HG02870 (cell line): Measurements from ENCODE around the gene LVRN.
"Not testable (repeated sequence)": the region's sequence is repeated elsewhere in the genome, so short reads cannot be mapped to it uniquely, and the experiment has no call there.

ENCODE experiments used
- ATAC-seq: cut with Tn5 transposase; IDR thresholded peaks from one replicate; pipeline ENCODE4 v1.9.1; 2021; ENCODE audit warnings: mild to moderate bottlenecking, moderate library complexity; ENCODE audit not compliant: unreplicated experiment

Gene LVRN

GRCh38 chr5:115962239-115962564 lies at the start of gene LVRN:
LVRN (plus strand) TSS chr5:115962475; CDS start chr5:115962618, 143 bp downstream.
- ATAC-seq: no peak

GRCh38 chr5:115913623-115914400 lies 48.5 kb upstream of the LVRN start:
- ATAC-seq: not testable (repeated sequence)

- no peak for ATAC-seq
Measured at GRCh38 chr5:115920171-115920725, 42.0 kb upstream of the LVRN start.

DNA sequence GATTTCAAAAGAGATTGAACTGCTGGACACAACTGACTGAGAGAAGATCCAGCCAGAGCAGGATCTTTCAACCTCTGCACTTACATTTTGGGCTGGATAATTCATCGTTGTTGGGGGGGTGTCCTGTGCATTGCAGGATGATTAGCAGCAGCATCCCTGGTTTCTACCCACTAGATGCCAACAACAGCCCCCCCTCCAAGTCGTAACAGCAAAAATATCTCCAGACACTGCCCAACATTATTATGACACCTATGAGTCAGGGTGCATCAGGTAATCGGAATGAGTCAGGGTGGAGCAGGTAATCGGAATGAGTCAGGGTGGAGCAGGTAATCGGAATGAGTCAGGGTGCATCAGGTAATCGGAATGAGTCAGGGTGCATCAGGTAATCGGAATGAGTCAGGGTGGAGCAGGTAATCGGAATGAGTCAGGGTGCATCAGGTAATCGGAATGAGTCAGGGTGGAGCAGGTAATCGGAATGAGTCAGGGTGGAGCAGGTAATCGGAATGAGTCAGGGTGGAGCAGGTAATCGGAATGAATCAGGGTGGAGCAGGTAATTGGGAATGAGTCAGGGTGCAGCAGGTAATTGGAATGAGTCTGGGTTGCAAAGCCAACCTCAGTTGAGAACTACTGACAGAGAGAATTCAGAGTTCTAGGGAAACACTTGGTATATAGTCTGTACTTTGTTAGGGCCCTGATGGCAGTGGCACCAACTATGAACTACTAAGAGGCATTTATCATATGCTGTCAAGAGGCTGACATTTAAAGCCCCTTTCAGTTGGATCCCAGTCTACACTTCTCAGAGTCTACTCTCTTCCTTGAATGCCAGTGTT lies 33.5 kb upstream of the LVRN start:
- ATAC-seq: not testable (repeated sequence)

DNA sequence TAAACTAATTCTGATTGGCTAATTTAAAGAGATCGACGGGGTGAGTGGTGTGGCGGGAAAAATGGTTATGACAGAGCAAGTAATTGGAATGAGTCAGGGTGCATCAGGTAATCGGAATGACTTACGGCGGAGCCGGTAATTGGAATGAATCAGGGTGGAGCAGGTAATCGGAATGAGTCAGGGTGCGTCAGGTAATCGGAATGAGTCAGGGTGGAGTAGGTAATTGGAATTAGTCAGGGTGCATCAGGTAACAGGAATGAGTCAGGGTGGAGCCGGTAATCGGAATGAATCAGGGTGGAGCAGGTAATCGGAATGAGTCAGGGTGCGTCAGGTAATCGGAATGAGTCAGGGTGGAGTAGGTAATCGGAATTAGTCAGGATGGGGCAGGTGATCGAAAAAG lies 32.1 kb upstream of the LVRN start:
- ATAC-seq: not testable (repeated sequence)

DNA sequence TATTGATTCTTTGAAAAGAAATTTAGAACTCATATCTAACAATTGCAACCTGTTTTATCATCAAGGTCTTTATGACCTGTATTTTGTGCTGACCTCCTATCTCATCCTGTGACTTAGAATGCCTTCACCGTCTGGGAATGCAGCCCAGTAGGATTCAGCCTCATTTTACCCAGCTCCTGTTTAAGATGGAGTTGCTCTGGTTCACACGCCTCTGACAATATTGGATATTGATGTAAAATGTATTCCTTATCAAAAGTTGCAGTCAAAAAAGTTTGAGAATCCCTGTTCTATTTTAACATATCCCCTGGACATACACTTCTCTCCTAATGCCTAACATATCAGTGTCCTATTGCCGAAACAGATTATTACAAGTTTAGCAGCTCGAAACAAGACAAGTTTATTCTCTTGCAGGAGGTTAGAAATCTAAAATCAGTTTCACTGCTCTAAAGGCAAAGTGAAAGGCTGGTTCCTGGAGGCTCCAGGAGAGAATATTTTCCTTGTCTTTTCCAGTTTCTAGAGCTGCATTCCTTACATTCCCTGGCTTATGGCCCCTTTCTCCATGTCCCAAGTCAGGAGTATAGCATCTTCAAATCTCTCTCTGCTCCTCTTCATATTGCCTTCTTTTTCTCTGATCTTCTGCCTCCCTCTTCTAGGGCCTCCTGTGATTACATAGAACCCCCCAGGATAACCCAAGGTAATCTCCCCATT lies 31.5 kb upstream of the LVRN start:
- no peak for ATAC-seq

- no peak for ATAC-seq
Measured at GRCh38 chr5:115932991-115933390, 29.3 kb upstream of the LVRN start.

- ATAC-seq: no peak
Measured at GRCh38 chr5:115934388-115934974, 27.8 kb upstream of the LVRN start.

- no peak for ATAC-seq
Measured at GRCh38 chr5:115936031-115936430, 26.2 kb upstream of the LVRN start.

GRCh38 chr5:115939059-115939458 lies 23.2 kb upstream of the LVRN start:
- ATAC-seq: no peak

DNA sequence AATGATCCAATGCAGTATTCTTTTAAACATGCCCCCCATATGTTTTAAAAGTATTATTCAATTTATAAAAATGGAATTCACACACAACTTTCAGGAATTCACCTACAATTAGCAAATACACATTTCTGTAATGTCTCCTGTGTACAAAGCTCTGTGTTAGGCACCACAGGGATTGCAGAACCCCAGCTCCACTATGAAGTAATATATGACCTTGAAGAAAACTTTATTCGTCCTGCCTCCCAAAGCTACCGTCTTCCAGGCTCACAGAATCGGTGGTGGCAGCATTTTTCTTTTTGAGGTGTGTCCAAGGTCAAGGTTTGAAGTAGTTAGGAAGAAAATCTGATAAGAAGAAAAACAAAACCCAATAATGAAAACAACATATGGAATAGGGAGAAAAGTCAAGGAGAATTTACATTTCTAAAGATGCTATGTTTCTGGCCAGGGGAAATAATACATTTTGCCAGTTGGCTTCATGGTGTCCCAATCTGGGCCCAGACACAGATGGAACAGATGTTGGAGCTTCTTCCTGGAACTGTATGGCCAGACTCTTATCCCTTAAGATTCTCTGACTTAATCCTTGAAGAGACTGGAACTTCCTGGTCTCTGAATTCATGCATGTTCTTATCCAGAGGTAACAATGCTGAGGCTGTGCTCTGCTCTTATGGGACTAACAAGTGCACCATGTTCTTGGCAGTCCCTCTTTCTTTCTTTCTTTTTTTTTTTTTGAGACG lies 22.0 kb upstream of the LVRN start:
- no peak for ATAC-seq

GRCh38 chr5:115941051-115941675 lies 21.1 kb upstream of the LVRN start:
- no peak for ATAC-seq

- ATAC-seq: no peak
Measured at GRCh38 chr5:115944501-115944900, 17.8 kb upstream of the LVRN start.

DNA sequence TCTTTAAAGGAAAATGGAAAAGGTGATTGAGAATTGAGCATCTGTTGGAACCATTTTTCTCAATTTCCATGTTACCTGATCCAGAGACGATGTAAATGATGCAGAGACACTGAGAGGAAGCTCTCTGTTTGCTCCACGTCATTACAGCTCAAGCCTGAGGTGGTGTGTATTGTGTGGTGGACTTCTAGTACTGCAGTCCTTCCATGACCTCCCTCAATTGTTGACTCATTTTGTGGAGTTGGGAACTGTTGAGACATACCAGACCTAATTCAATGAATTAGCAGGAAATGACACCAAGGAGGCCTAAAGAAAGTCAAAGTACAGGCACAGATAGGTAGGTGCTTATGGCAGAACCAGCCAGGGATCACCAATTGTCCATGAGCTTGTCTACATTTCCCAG lies 15.6 kb upstream of the LVRN start:
- ATAC-seq: no peak

DNA sequence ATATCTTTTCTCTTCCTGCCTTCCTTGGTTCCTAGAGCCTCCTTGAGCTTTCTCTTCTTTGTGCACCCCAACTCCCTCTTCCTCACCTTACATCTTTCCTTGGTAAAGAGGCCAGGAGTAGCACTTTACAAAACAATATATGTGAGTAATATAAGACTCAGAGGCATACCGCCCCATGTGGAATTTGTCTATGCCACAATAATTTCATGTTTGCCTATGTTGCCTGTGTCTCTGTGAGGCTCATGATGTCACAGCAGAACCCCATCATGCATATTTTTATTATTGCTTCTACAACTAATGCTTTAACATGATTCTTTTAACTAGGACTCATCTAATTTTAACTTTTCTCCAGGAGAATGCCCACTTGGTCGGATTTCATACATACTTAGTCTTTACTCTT lies 15.0 kb upstream of the LVRN start:
- no peak for ATAC-seq

GRCh38 chr5:115948091-115948534 lies 14.2 kb upstream of the LVRN start:
- no peak for ATAC-seq

DNA sequence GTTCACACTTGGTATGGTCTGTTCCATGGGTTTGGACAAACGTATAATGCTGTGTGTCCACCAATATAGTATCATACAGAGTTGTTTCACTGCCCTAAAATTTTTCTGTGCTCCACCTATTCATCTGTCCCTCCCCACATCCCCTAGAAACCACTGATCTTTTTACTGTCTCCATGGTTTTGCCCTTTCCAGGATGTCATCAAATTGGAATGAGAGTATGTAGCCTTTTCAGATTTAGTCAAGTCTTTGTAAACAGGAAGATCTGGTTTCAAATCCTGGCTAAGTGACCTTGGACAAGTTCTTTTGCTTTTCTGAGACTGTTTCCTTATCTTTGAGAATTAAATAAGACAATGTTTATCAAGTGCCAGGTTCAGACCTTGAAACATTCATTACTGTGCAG lies 13.2 kb upstream of the LVRN start:
- no peak for ATAC-seq

GRCh38 chr5:115952588-115952987 lies 9.7 kb upstream of the LVRN start:
- ATAC-seq: no peak

GRCh38 chr5:115954144-115954543 lies 8.1 kb upstream of the LVRN start:
- no peak for ATAC-seq

DNA sequence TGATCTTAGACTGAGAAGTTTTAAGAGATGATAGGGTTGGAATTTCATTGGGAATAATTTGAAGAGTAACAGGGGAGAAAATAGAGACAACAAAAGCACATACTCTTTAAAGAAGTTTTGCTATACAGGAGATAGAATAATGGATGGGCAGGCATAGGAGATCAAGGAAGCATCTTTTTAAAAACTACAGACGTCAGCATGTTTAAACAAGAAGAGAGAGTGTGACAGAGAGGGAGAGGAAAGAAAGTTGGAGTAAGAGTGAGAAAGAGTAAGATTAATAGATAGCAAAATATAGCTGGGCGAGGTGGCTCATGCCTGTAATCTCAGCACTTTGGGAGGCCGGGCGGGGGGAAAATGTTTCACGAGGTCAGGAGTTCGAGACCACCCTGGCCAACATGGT lies 5.3 kb upstream of the LVRN start:
- ATAC-seq: no peak
